ENCODE measurements around the gene RELB. TPM values are rescaled to one million over a fixed set of nuclear protein-coding genes. Genes with fewer than 3 reads are reported as not detected.

Gene RELB
- total and polyA plus RNA-seq, 9 of the 15 experiments (the other 6 are each of a cell fraction or from before 2014, with no cell fraction given): 0.15 to 1.1 (median 0.28) TPM; not detected in 2

GRCh38 chr19:45079063-45079910, 78.0 kb downstream of the RELB start, which contains the start of gene GEMIN7 (continued):
- no peak for TF ChIP-seq GTF3C2 (IDR thresholded peaks at IDR 0.05; ENCODE audit: borderline replicate concordance, extremely low read depth, insufficient read length)
- no peak for TF ChIP-seq KLF6 (CRISPR knock-in tag; IDR thresholded peaks at IDR 0.05; ENCODE audit: borderline replicate concordance)
- no peak for TF ChIP-seq SMARCA5 (IDR thresholded peaks at IDR 0.05)
- TF ChIP-seq RNF219 (CRISPR knock-in tag; IDR thresholded peaks at IDR 0.05): no peak
- no peak for TF ChIP-seq CHAMP1 (IDR thresholded peaks at IDR 0.05)
- no peak for TF ChIP-seq ZFP1 (CRISPR knock-in tag; IDR thresholded peaks at IDR 0.05)
- TF ChIP-seq ZBTB12 (CRISPR knock-in tag; IDR thresholded peaks at IDR 0.05): 0 out of 2 replicates have a peak, but pooled peaks have one; percentile 39
- TF ChIP-seq ZNF175 (CRISPR knock-in tag; IDR thresholded peaks at IDR 0.05; ENCODE audit: low read depth): peak; percentile 69; the same call in 1 of the 2 replicates
- peak; percentile 91; the same call in 1 of the 2 replicates for TF ChIP-seq ZBTB7A (IDR thresholded peaks at IDR 0.05; ENCODE audit: borderline replicate concordance, control insufficient read depth, low read depth, low read length)
- no peak for TF ChIP-seq COPS2 (conservative IDR thresholded peaks at IDR 0.05)
- TF ChIP-seq ZNF232 (CRISPR knock-in tag; IDR thresholded peaks at IDR 0.05): no peak; the same call in 1 of the 2 replicates
- peak; percentile 58; the same call in 1 of the 2 replicates for TF ChIP-seq HSF4 (CRISPR knock-in tag; IDR thresholded peaks at IDR 0.05; ENCODE audit: borderline replicate concordance)
- TF ChIP-seq CCNT2 (IDR thresholded peaks at IDR 0.05; ENCODE audit: borderline replicate concordance, extremely low read depth, insufficient read length, low read depth, low read length): peak; percentile 86
- TF ChIP-seq KDM2B (CRISPR knock-in tag; IDR thresholded peaks at IDR 0.05): no peak; the same call in 1 of the 2 replicates
- TF ChIP-seq ZFX (CRISPR knock-in tag; IDR thresholded peaks at IDR 0.05): peak; percentile 89
- TF ChIP-seq KAT7 (CRISPR knock-in tag; IDR thresholded peaks at IDR 0.05; ENCODE audit: borderline replicate concordance): peak; percentile 97; the same call in 1 of the 2 replicates
- no peak for TF ChIP-seq CBFB (CRISPR knock-in tag; IDR thresholded peaks at IDR 0.05)

All from K562 (cell line).